Heart left ventricle (tissue), 13 donors: ENCODE data around the gene NOTCH3.

Experiments used
- POLR2A ChIP-seq, 2 donors: fragments of 450-650 bp; IDR thresholded peaks; one replicate each; pipeline ENCODE4 v1.6.1; 2017; ENCODE audit warnings: antibody characterized with exemption in 2 of 2, mild to moderate bottlenecking in 2 of 2, moderate library complexity in 2 of 2
- TF ChIP-seq, protein P1 (sequence below), 12 donors: fragments of 200-600 bp; sonication (generic) in 4 of 12; IDR thresholded peaks; one replicate each; pipeline versions ENCODE4 v1.5.0 to v1.8.0; 2018 to 2022; ENCODE audit warnings: antibody characterized with exemption in 12 of 12, mild to moderate bottlenecking in 5 of 12
- donor health status: ischemic (EF 13 %, LVEDD 7.1; RV severe dilation, severe dysfunction).
- donor health status: DM: no; HTN: yes; CAD: no.
- donor health status: DM: no; HTN: no; CAD: no.
- donor health status: ischemic (EF 25% LVEDD 6.9; RV normal size, moderate dysfunction).
- donor health status: ischemic (EF 25% LVEDD 5.7; RV mildly dilated, moderate dysfunction).
- donor health status: ischemic (EF 35%, LVEDD 5.7; RV mildly dilated, moderate dysfunction).
- donor health status: nonischemic (EF 11% LVEDD 7.7; RV severe dilation, severe dysfunction).
- donor health status: DM: yes; HTN: yes; CAD: no.
- donor health status: PGD.
- donor health status: ischemic (EF 29% LVEDD 5.4; RV normal size, mild dysfunction).
- donor health status: nonischemic (EF 23%, LVEDD 6.1; RV moderate dilation, normal function).

DNA sequence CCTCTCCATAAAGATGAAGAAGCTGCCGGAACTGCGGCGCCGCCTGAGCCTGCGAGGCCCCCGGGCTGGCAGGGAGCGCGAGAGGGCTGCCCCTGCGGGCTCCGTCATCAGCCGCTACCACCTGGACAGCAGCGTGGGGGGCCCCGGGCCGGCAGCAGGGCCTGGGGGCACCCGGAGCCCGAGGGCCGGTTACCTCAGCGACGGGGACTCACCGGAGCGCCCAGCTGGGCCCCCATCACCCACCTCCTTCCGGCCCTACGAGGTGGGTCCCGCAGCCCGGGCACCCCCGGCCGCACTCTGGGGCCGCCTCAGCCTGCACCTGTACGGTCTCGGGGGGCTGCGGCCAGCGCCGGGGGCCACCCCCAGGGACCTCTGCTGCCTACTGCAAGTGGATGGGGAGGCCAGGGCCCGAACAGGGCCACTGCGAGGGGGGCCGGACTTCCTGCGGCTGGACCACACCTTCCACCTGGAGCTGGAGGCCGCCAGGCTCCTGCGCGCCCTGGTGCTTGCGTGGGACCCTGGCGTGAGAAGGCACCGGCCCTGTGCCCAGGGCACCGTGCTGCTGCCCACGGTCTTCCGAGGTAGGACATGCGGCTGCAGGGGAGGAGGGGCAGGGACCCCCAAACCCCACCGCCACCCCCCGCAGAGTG lies 90.9 kb downstream of the NOTCH3 start:
- TF ChIP-seq, protein P1, sequence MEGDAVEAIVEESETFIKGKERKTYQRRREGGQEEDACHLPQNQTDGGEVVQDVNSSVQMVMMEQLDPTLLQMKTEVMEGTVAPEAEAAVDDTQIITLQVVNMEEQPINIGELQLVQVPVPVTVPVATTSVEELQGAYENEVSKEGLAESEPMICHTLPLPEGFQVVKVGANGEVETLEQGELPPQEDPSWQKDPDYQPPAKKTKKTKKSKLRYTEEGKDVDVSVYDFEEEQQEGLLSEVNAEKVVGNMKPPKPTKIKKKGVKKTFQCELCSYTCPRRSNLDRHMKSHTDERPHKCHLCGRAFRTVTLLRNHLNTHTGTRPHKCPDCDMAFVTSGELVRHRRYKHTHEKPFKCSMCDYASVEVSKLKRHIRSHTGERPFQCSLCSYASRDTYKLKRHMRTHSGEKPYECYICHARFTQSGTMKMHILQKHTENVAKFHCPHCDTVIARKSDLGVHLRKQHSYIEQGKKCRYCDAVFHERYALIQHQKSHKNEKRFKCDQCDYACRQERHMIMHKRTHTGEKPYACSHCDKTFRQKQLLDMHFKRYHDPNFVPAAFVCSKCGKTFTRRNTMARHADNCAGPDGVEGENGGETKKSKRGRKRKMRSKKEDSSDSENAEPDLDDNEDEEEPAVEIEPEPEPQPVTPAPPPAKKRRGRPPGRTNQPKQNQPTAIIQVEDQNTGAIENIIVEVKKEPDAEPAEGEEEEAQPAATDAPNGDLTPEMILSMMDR (IDR thresholded peaks at IDR 0.05): no peak
- TF ChIP-seq POLR2A (IDR thresholded peaks at IDR 0.05): no peak
